Head of caudate nucleus (tissue), 42 donors: ENCODE measurements around the gene MED14.

Experiments used
- DNase-seq, 42 donors: peaks; one replicate each; pipeline versions ENCODE4 v3.0.0 to v3.0.0-alpha.2; 2020 to 2021; ENCODE audit warnings: mixed read lengths in 7 of 42
- intact Hi-C: fragments of 100-400 bp; cut with DNase I; formaldehyde crosslinking; loops from one replicate; pipeline ENCODE4 v1.15.0; 2022

Gene MED14

GRCh38 chrX:40685362-40685918, 49.9 kb downstream of the MED14 start:
- intact Hi-C loops, result no loop called here
- no peak for DNase-seq

- DNase-seq, result no peak
- intact Hi-C loops, result no loop called here
These were observed 51.2 kb downstream of the MED14 start for GRCh38 chrX:40684092-40684491.

DNA sequence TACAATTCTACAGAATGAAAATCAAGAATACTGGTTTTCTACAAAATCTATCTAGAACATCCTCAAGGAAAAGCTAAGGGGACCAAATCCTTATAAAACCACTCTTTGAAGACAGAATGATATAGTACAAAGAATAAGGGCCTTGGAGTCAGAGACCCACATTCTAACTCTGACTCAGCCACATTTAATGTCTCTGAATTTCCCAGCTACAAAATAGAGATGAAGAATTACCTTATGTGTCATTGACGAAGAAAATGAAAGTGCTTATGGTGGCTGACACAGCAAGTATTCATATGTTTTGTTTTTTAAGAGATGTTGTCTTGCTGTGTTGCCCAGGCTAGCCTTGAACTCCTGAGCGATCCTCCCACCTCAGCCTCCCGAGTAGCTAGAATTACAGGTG, 52.1 kb downstream of the MED14 start:
- DNase-seq, result no peak
- intact Hi-C loops, result no loop called here

DNA sequence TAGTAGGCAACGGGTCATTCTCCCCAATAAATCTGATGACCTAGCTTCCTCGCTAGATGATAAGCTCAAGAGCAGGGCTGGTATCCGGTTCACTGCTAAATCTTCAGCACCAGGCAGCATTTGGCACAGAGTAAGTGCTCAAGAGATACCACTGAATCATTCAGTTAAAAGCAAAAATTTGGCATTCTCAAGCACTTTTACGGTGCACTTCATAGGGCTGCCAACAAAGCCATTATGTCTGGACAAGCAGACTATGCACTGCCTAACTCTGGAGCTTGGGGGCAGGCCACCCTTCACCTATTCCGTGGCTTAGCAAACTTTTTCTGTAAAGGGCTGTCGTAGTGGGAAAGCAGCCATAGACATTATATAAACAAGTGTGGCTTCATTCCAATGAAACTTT, 64.2 kb downstream of the MED14 start:
- intact Hi-C loops, result no loop called here
- no peak for DNase-seq

GRCh38 chrX:40663880-40664630, 71.3 kb downstream of the MED14 start:
- peak in 20 of 42 donors; percentile 1 to 68 (median 30) for DNase-seq
- intact Hi-C loops, result no loop called here

DNA sequence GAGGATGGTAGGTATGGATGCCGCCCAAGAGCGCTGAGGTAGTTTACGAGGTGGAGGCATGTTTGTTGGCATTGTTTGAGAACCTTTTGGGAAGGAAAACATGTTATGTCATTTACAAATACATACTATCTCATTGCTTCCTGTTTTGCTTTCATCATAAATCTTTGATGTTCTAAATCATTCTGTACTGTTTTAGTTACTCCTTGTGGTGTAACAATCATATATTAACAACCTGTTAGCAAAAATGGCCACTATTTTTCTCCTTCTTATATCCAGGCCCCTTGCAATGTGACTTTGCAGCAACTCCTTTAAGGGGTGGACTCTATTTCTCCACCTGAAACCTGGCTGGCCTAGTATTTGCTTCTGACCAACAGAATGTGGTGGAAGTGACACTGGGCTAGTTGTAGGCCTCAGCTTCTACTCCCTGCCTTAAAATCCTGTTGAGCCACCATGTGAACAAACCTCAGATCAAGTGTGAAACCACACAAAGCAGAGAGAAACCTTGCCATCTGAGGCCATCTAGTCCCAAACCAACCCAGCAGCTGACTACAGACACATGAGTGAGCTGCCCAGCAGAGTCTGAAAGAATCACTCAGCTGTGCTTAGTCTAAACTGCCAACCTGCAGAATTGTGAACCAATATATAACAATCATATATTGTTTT, 72.1 kb downstream of the MED14 start:
- DNase-seq, result no peak
- intact Hi-C loops, result no loop called here

GRCh38 chrX:40661489-40661888, 73.9 kb downstream of the MED14 start:
- intact Hi-C loops, result no loop called here
- DNase-seq, result no peak

- no peak for DNase-seq
- intact Hi-C loops, result no loop called here
These were observed 75.0 kb downstream of the MED14 start for GRCh38 chrX:40660381-40660780.

DNA sequence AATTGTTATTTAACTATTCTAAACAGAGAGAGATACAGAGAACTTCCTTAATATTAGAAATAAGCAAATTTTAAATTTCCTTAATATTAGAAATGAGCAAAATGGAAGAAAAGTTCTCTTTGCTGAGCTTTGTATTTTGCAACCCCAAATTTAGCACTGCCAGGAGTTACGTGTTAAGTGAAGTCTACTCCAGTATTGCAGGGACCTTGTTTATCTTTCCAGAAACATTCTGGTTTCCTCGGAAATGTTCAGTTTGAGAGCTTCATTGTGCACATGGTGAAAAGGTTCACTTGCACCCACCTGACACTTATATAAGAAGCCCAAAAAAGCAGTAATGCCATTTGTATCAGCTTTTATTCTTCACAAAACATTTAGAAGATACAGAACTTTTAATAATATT, 81.8 kb downstream of the MED14 start:
- DNase-seq, result no peak
- intact Hi-C loops, result loop anchor here (5.0 to 10.0 kb wide), 2 partner anchors 139 to 601 kb away; no protein-coding TSS in a partner anchor

DNA sequence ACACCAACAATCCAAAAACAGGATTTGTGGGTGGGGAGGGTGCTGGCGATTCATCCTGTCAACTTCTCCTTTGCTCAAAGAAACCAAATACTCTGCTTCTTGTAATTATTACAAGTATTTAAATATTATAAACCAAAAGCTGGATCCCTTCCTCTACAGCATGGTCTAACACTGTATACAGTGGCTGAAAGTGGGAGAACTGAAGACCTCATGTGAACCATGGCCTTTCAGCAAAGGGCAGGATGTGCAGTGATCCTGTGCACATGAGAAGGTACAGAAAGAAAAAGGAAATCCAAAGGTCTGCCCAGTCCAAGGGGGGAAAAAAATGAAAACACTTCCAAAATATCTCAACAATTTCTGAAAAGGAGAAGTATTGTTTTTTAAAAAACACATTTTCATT, 82.7 kb downstream of the MED14 start:
- intact Hi-C loops, result loop anchor here (5.0 to 10.0 kb wide), 2 partner anchors 140 to 602 kb away; no protein-coding TSS in a partner anchor

GRCh38 chrX:40651620-40652223, 83.6 kb downstream of the MED14 start:
- intact Hi-C loops, result loop anchor here (2.0 to 10.0 kb wide), 3 partner anchors 83 to 603 kb away; partner anchors contain the start of gene MED14
- peak; percentile 21 to 88 (median 75) for DNase-seq

More for the DNA sequence above, 82.7 kb downstream of the MED14 start:
- DNase-seq, result no peak

DNA sequence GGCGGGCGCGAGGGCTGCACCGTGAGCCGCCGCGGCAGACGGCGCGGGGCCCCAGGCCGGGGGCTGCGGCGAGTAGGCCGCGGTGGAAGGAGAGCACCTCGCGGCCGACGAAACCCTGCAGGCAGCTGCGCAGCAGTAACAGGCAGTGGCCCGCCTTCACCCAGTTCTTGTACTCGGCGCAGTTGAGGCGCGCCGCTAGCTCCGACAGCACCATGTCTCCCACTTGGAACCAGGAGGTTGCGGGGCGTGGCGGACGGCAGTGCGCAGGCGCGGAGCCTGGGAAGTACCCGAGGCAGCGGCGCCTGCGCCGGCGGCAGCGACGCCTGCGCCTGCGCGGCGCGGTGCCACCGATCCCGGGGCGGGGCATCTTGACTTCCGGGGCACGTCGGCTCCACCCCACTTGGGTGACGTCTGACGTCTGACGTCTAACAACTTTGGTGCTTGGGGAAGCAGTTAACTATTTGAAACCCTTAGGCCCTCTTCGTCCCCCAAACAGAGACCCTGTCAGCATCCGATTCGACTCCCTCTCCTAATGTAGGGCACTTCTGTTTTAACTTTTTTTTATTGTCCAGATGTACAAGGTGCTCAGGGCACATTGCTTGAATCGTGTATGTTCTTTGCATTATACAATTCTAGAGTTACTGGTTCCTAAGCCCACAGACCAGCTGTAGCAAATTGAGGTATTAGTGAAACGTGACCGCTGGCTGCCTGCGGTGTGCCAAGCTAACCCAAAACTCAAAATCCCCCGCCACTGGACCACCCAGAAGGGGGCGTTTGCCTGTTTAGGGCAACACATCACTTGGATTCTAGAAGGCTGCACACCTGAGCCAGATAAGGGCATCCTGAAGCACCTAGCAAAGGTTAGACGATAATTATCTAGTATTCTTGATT, 87.8 kb downstream of the MED14 start, which contains the start of gene CXorf38:
Gene CXorf38, minus strand, starts transcription at position 255 of the 891 bp plus-strand sequence. Its CDS starts 41 bp downstream, at position 214.
- peak; percentile 72 to 94 (median 90) for DNase-seq

DNA sequence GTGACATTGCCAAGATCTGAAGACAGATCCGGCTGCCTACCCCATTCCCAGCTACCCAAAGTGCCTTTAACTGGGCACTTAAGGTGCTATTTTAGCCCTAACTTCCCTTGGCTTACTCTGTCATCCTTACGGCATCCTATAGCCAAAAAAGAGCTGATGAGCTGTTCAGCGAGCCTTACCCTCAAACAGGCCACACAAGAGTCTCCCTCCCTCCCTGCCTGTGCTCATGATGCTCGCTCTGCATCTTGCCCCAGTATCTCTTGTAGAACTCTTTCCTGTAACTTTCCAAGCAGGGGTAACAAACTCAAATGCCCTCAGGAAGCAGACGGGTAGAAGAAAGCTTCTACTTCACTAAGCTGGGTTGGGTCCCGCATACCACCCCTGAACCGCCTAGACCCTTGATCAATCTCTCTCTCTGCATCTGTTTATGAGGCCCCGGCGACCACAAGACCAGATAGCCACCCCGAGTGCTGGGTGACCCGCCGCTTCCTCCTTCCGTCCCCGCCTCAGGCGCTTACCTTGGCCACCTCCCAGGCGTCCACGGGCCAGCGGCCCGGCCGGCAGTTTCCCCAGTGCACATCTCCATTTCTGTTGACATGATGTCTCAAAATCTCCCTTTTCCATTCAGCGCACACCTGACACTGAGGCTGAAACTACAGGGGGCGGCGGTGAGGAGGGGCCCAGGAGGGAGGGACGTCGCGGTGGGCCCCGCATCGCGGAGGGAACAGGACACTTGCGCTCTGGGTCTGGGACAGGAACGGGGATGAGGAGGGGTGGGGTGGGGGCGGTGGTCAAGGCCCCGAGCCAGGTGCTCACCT, 88.6 kb downstream of the MED14 start:
- intact Hi-C loops, result loop anchor here (5.0 to 10.0 kb wide), 3 partner anchors 104 to 688 kb away; partner anchors contain the start of gene DDX3X
- peak in 23 of 42 donors; percentile 2 to 53 (median 18) for DNase-seq

More for the DNA sequence above, 87.8 kb downstream of the MED14 start, which contains the start of gene CXorf38:
- intact Hi-C loops, result loop anchor here (5.0 to 10.0 kb wide), 3 partner anchors 105 to 687 kb away; partner anchors contain the start of gene DDX3X

DNA sequence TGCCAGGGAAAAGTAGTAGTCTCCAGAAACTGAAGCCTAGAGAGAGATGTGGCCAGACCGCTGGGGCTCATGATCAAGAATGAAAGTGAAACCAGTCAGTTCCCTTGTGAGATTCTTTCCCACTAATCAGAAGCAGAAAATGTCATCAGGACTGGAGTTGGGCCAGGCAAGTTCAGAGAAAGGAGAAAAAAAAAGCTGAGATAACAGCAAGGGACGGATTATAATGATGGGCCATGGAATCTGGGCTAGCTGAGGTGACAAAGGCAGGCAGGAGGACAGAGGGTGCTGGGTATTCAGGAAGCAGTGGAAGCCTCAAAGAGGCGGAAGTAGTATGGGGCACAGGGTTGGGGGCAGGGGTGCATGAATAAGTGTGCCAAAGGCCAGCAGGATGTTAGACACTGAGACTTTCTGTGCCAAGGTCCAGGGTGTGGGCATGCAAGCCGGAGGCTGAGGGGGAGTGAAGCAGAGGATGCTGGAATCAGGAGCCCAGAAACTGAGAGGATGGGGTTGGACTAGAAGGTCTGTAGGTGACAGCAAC, 90.5 kb downstream of the MED14 start:
- DNase-seq, result peak in 26 of 42 donors; percentile 11 to 62 (median 27)
- intact Hi-C loops, result loop anchor here (5.0 to 10.0 kb wide), 3 partner anchors 103 to 690 kb away; partner anchors contain the start of gene DDX3X

- no peak for DNase-seq
- intact Hi-C loops, result loop anchor here (10.0 kb wide), 2 partner anchors 461 to 691 kb away; partner anchors contain the start of gene DDX3X
These were observed 91.2 kb downstream of the MED14 start for GRCh38 chrX:40644176-40644575.

- intact Hi-C loops, result no loop called here
These were observed 97.7 kb downstream of the MED14 start for GRCh38 chrX:40637687-40638086.

DNA sequence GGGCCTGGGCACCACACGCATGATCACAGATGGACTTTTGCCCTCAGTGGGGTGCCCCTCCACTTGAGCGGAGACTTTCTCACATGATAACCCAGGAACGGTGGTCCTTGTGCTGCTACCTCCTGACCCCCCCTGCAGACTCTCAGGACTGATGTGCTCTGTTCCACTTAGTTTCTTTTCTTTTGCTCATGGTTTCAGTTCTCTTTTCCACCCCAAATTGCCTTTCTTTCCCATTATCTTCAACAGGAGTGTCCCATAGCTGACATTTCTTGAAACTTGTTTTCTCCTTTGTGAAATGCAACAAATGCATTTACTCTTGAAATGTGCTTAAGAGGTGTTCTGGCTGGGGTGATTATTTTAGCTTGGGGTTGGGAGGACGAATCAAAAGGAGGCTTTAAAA, 103.1 kb downstream of the MED14 start:
- no peak for DNase-seq
- intact Hi-C loops, result no loop called here

More at GRCh38 chrX:40637687-40638086, 97.7 kb downstream of the MED14 start:
- no peak for DNase-seq
